Activated CD4-positive, alpha-beta T cell treated with anti-CD3 and anti-CD28 coated beads, Interleukin-2, amount 50 U/mL, for 16 hours (primary cell): ENCODE results near the gene ATF7IP2.

Experiments used
- DNase-seq: peaks from one replicate; pipeline ENCODE4 v3.0.0-alpha.2; 2020

Gene ATF7IP2

DNA sequence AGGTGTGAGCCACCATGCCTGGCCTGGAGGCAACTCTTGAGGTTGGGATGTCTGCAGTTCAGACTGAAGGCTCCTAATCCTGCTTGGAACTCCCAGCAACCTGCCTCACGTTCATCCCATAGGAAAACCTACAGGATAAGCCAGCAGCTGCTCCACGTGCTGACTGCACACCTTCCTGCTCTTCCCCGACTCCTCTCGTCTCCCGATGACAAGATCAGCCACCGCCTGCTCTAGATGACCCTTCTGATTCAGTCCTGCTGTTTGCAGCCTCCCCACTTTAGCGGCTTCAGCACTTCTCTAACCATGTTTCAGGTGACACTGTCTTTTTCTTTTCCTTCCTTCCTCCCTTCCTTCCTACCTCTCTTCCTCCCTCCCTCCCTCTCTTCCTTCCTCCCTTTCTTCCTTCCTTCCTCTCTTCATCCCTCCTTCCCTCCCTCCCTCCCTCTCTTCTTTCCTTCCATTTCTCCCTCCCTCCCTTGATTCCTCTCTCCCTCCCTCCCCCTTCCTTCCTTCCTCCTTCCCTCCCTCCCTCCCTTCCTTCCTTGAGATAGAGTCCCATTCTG lies 132.7 kb downstream of the ATF7IP2 start:
- DNase-seq = no peak

DNA sequence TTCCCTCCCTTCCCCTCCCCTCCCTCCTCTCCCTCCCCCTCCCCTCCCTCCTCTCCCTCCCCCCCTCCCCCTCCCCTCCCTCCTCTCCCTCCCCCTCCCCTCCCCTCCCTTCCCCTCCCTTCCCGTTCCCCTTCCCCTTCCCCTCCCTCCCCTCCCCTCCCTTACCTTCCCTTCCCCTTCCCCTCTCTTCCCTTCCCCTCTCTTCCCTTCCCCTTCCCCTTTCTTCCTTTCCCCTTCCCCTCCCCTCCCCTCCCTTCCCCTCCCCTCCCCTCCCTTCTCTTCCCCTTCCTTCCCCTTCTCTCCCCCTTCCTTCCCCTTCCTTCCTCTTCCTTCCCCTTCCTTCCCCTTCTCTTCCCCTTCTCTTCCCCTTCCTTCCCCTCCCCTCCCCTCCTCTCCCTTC lies 133.4 kb downstream of the ATF7IP2 start:
- no peak for DNase-seq

DNA sequence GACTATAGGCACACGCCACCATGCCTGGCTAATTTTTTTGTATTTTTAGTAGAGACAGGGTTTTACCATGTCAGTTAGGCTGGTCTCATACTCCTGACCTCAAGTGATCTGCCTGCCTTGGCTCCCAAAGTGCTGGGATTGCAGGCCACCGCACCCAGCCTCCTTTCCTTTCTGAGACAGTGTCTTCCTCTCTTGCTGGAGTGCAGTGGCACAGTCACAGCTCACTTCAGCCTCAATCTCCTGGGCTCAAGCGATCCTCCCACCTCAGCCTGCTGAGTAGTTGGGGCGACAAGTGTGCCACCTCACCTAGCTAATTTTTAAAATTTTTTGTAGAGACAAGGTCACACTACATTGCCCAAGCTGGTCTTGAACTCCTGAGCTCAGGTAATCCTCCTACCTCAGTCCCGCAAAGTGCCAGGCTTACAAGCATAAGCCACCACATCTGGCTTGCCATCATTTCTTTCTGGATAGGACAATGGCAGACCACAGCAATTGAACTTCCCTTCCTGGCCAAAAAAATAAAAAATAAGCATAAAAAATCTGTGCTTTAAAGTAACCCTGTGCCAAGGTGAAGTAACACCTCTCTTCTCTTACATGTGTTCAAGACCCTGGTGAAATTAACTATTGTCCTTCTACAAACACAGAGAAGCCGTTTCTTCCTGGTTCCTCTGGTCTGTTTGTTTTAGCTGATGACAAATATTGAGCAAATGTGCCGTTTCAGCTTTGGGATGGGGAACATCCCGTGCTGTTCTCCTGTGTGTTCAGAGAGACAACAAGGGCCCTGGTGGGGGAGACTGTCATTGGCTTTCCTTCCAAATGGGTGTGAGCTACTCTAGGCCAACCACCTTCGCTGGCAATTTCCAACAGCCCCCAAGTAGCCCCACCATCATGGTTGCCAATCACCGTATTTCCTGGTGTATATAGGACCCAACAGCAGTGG lies 134.3 kb downstream of the ATF7IP2 start:
- no peak for DNase-seq

GRCh38 chr16:10520869-10521578 lies 135.2 kb downstream of the ATF7IP2 start:
- no peak for DNase-seq

- peak; percentile 53 for DNase-seq
Measured at GRCh38 chr16:10521681-10522274, 135.9 kb downstream of the ATF7IP2 start.

DNA sequence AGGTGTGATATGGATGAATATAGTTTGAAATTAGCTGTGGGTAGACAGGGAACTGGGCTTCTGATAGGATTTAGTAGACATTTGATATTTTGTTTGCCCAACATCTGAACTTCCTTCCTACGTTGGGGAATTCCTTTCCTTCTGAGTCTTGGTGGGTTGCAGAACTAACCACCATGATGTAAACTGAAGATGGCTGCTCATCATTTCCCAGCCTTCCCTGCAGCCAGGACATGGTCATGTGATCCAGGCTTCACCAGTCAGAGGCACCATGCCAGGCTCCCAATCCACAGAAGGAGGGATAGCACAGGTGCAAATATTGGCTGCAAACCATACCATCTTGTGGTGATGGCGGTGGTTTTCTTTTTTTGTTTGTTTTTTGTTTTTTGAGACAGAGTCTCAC lies 137.1 kb downstream of the ATF7IP2 start:
- no peak for DNase-seq

DNA sequence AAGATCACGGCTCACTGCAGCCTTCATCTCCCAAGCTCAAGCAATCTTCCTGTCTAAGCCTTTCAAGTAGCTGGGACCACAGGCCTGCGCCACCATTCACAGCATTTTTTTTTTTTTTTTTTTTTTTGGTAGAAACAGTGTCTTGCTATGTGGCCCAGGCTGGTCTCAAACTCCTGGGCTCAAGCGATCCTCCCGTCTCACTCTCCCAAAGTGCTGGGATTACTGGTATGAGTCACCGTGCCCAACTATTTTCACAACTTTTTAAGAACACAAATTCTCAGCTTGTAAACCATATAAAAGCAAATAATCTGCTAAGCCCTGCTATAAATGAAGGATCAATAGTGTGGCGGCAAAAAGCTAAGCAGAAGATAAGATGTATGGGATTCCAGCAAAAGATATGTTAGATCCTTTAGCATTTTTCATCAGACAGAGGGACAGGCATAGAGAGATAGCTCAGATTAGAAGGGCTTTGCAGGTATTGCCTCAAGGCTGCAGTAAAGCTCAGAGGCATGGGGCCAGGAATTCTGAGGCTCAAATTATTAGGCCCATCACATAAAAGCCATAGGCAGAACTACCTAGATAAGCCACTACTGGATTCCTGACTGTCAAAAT lies 139.5 kb downstream of the ATF7IP2 start:
- no peak for DNase-seq

GRCh38 chr16:10526962-10527361 lies 141.1 kb downstream of the ATF7IP2 start:
- no peak for DNase-seq

- no peak for DNase-seq
Measured at GRCh38 chr16:10528635-10529034, 142.8 kb downstream of the ATF7IP2 start.

DNA sequence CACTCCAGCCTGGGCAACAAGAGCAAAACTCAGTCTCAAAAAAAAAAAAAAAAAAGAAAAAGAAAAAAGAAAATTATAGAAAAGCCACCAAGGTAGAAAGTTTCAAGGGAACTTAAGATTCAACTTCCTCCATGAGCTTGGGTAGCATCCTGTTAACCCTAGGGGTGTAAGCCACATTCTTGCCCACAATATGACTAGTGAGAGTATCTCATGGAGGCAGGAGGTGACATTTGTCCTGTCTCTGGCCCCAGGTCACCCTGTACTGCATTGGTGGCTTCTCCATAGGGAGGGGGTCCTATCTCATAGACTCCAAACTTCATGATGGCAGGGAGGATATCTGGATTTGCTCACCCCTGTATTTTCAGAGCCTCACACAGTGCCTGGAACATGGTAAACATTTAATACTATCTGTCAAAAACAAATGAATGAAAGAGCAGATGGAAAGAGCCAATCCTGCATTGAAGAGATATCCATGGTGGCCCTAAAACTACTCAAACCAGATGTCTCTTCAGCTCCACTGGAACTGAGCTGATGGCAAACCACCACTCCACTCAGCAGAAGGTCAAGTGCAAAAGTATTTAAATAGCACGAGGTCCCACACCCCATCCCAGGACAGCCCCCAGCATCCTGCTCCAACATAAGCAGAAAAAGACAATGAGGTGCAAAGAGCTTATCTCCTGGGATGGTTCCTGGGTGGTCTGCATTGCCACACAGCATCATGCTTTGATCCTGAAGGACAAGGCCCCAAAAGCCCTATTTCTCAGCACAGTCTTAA lies 144.2 kb downstream of the ATF7IP2 start:
- DNase-seq = no peak

DNA sequence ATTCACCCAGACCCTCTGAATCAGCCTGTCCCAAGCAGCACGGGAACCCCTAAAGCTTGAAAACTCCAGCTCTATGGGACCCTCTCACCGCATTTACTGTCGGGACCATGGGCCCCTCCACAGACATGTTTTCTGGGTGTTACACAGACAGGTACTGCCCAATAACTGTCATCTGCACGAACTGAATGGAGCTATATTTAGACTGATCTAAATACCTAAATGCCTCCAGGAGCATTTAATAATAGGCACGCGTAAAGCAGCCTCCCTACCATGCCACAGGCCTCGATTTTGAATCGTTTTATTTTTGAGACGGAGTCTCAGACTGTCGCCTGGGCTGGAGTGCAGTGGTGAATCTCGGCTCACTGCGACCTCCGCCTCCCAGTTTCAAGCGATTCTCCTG lies 144.8 kb downstream of the ATF7IP2 start:
- no peak for DNase-seq

- DNase-seq = no peak
Measured at GRCh38 chr16:10531582-10531981, 145.7 kb downstream of the ATF7IP2 start.
